Neural progenitor cell (in vitro differentiated cells): Measurements from ENCODE around the gene PRRG1. TPM values are rescaled to one million over a fixed set of nuclear protein-coding genes. Genes with fewer than 3 reads are reported as not detected.

ENCODE experiments used
- DNase-seq: peaks from one replicate; pipeline ENCODE4 v3.0.0-alpha.2; 2016; ENCODE audit warnings: low spot score
- H2AFZ ChIP-seq: fragments of 200-600 bp; sonication (generic); replicated peaks from 2 replicates; pipeline ENCODE4 v1.6.1; 2016; ENCODE audit warnings: antibody characterized with exemption
- H3F3A ChIP-seq: fragments of 200-600 bp; sonication (generic); 2 replicates; pipeline ENCODE4 v1.6.1; 2016; ENCODE audit warnings: antibody characterized with exemption, low read depth
- H3K27ac ChIP-seq: fragments of 200-600 bp; sonication (generic); 2 replicates; pipeline ENCODE4 v1.5.1; 2016; ENCODE audit warnings: mild to moderate bottlenecking
- H3K27me3 ChIP-seq: fragments of 200-600 bp; sonication (generic); 2 replicates; pipeline ENCODE4 v1.6.1; 2016; ENCODE audit warnings: mild to moderate bottlenecking, moderate library complexity
- H3K36me3 ChIP-seq: fragments of 200-600 bp; sonication (generic); 2 replicates; pipeline ENCODE4 v1.5.1; 2016
- H3K4me1 ChIP-seq: fragments of 200-600 bp; sonication (generic); 2 replicates; pipeline ENCODE4 v1.6.1; 2016; ENCODE audit warnings: mixed run types
- H3K4me2 ChIP-seq: fragments of 200-600 bp; sonication (generic); 2 replicates; pipeline ENCODE4 v1.6.1; 2016
- H3K4me3 ChIP-seq: fragments of 200-600 bp; sonication (generic); 2 replicates; pipeline ENCODE4 v1.5.1; 2016
- H3K79me2 ChIP-seq: fragments of 200-600 bp; sonication (generic); 2 replicates; pipeline ENCODE4 v1.6.1; 2016; ENCODE audit warnings: low read depth
- H3K9ac ChIP-seq: fragments of 200-600 bp; sonication (generic); 2 replicates; pipeline ENCODE4 v1.6.1; 2016
- H3K9me3 ChIP-seq: fragments of 200-600 bp; sonication (generic); 2 replicates; pipeline ENCODE4 v1.5.1; 2016; ENCODE audit warnings: low read depth
- H4K20me1 ChIP-seq: fragments of 200-600 bp; sonication (generic); 2 replicates; pipeline ENCODE4 v1.6.1; 2016; ENCODE audit warnings: low read depth
- H3K27ac Mint-ChIP-seq: 3 replicates; pipeline ENCODE4 v1.8.0; 2021; ENCODE audit warnings: mixed read lengths
- H3K27me3 Mint-ChIP-seq: 2 replicates; pipeline ENCODE4 v1.8.0; 2022; ENCODE audit warnings: low read depth, mild to moderate bottlenecking, inconsistent platforms, moderate library complexity, mixed read lengths; ENCODE audit not compliant: insufficient read depth
- H3K36me3 Mint-ChIP-seq: 3 replicates; pipeline ENCODE4 v1.8.0; 2021; ENCODE audit warnings: mixed read lengths
- H3K4me1 Mint-ChIP-seq: 3 replicates; pipeline ENCODE4 v1.8.0; 2021; ENCODE audit warnings: mixed read lengths
- H3K4me3 Mint-ChIP-seq: 3 replicates; pipeline ENCODE4 v1.8.0; 2021; ENCODE audit warnings: mild to moderate bottlenecking, moderate library complexity, mixed read lengths
- H3K9me3 Mint-ChIP-seq: 3 replicates; pipeline ENCODE4 v1.8.0; 2020; ENCODE audit warnings: mixed read lengths
- CTCF ChIP-seq: fragments of 200-600 bp; sonication (generic); IDR thresholded peaks from 2 replicates; pipeline ENCODE4 v1.5.1; 2017; ENCODE audit warnings: antibody characterized with exemption, mild to moderate bottlenecking
- EZH2 ChIP-seq: fragments of 200-600 bp; sonication (generic); IDR thresholded peaks from 2 replicates; pipeline ENCODE4 v1.6.1; 2017; ENCODE audit warnings: antibody characterized with exemption, mild to moderate bottlenecking, moderate library complexity
- EZH2phosphoT487 ChIP-seq: fragments of 200-600 bp; sonication (generic); IDR thresholded peaks from 2 replicates; pipeline ENCODE4 v1.6.1; 2017; ENCODE audit warnings: antibody characterized with exemption
- total RNA-seq: library from RNA; depleted of rRNA; stranded (reverse); fragments of >200 nt; gene quantifications from 2 replicates; pipeline ENCODE4 v1.2.3, GENCODE V29; 2015; ENCODE audit warnings: low replicate concordance

The PRRG1 gene
- total RNA-seq, 1 donor from 2014 or later: 8.7 TPM

DNA sequence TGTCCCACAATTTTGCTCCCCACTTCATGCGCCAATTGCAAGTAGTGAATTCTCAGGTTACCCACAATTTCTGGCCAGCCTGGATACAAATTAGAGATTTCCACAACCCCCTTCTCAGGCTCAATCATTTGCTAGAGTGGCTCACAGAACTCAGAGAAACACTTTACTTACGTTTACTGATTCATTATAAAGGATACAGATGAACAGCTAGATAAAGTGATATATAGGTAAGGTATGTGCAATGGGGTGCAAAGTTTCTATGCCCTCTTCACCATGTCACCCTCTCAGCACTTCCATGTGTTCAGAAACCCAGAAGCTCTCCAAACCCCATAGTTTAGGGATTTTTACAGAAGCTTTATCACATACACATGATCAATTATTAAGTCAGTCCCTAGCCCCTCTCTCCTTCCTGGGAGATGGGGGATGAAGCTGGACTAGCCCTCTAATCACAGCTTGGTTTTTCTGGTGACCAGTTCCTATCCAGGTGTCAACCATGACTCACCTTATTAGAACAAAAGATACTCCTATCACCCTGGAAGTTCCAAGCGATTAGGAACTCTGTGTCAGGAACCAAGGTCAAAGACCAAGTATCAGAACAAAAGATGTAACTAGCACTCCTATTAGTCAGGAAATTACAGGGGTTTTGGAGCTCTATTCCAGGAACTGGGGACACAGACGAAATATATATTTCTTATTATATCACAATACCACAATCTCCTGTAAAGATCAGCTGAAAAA is 33.5 kb upstream of the PRRG1 start:
- H3K27me3 ChIP-seq: no peaks in the 10 kb centered on the region
- H3K27ac ChIP-seq: no peak overlapping the region
- H4K20me1 ChIP-seq: no peaks in the 10 kb centered on the region
- H3K4me3 ChIP-seq: no peak overlapping the region
- no peak overlapping the region for H3K4me2 ChIP-seq
- Mint-ChIP-seq H3K4me3 (no peak overlapping the region), H3K9me3 (no peaks in the 10 kb centered on the region), H3K4me1 (no peaks in the 10 kb centered on the region), H3K27me3 (peaks cover 2% of the 10 kb centered on the region), H3K36me3 (no peaks in the 10 kb centered on the region), H3K27ac (no peak overlapping the region)
- no peak for TF ChIP-seq EZH2
- no peak for TF ChIP-seq CTCF
- no peak for TF ChIP-seq EZH2phosphoT487
- H3K9ac ChIP-seq: no peak overlapping the region
- DNase-seq: no peak
- H3K4me1 ChIP-seq: no peaks in the 10 kb centered on the region
- H2AFZ ChIP-seq: no peak overlapping the region
- no peaks in the 10 kb centered on the region for H3K79me2 ChIP-seq
- H3K36me3 ChIP-seq: no peaks in the 10 kb centered on the region
- no peaks in the 10 kb centered on the region for H3F3A ChIP-seq
- no peaks in the 10 kb centered on the region for H3K9me3 ChIP-seq

GRCh38 chrX:37320541-37321203 is 28.5 kb upstream of the PRRG1 start:
- Mint-ChIP-seq H3K9me3 (no peaks in the 10 kb centered on the region), H3K4me1 (no peaks in the 10 kb centered on the region), H3K27me3 (no peaks in the 10 kb centered on the region), H3K4me3 (no peak overlapping the region), H3K36me3 (no peaks in the 10 kb centered on the region), H3K27ac (no peak overlapping the region)
- no peaks in the 10 kb centered on the region for H3F3A ChIP-seq
- H3K4me1 ChIP-seq: no peaks in the 10 kb centered on the region
- no peak overlapping the region for H3K4me2 ChIP-seq
- H2AFZ ChIP-seq: no peak overlapping the region
- no peaks in the 10 kb centered on the region for H3K79me2 ChIP-seq
- TF ChIP-seq EZH2phosphoT487: no peak
- TF ChIP-seq CTCF: no peak
- no peak for TF ChIP-seq EZH2
- no peaks in the 10 kb centered on the region for H3K27me3 ChIP-seq
- no peak for DNase-seq
- no peaks in the 10 kb centered on the region for H3K9me3 ChIP-seq
- no peak overlapping the region for H3K4me3 ChIP-seq
- no peaks in the 10 kb centered on the region for H3K36me3 ChIP-seq
- no peak overlapping the region for H3K9ac ChIP-seq
- H3K27ac ChIP-seq: no peak overlapping the region
- H4K20me1 ChIP-seq: no peaks in the 10 kb centered on the region

DNA sequence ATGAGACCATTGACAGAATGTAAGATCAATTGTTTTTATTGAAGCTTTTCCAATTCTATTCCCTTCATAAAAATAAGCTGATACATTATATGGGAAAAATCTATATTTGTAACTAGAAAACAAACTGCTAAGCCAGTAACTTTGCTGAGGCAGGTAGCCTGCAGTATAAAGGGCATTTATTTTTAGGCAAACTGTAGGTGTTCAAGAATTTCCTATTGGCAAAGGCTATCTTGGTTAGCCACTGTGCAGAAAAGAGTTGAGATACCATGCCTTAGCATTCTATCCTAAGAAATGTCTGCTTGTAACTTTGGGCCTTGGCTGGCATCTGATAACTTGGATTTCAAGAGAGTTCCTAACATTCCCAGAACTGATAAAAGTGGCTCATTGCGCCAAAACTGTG is 18.5 kb upstream of the PRRG1 start:
- Histone ChIP-seq H3K27ac (no peak overlapping the region), H3K36me3 (no peaks in the 10 kb centered on the region), H3K27me3 (no peaks in the 10 kb centered on the region), H3K9me3 (no peaks in the 10 kb centered on the region), H3K9ac (no peak overlapping the region), H3F3A (no peaks in the 10 kb centered on the region), H3K79me2 (no peaks in the 10 kb centered on the region), H3K4me2 (no peak overlapping the region), H3K4me1 (no peaks in the 10 kb centered on the region), H3K4me3 (no peak overlapping the region), H2AFZ (no peak overlapping the region), H4K20me1 (no peaks in the 10 kb centered on the region)
- H3K27ac Mint-ChIP-seq: no peak overlapping the region
- H3K4me3 Mint-ChIP-seq: no peak overlapping the region
- H3K36me3 Mint-ChIP-seq: no peaks in the 10 kb centered on the region
- no peaks in the 10 kb centered on the region for H3K9me3 Mint-ChIP-seq
- TF ChIP-seq EZH2 (no peak), EZH2phosphoT487 (no peak)
- DNase-seq: no peak
- no peaks in the 10 kb centered on the region for H3K27me3 Mint-ChIP-seq
- no peaks in the 10 kb centered on the region for H3K4me1 Mint-ChIP-seq

DNA sequence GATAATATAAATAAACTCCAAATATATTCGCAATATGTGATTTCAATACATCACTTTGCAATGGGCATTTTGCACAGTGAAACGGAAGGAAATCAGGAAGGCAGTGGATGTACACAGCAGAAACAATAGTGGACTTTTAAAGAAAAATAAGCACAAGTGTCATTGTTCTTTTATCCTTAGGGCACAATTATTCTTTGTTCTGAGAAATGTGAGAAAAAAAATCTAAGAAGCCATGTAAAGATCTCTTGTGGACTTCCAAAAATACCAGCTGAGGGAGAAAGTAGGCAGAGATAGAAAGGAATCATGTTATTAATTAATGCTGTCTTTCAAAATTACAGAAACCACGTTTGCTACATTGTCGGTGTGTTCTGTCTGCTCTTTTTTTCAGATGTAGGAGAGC is 17.6 kb upstream of the PRRG1 start:
- Mint-ChIP-seq H3K9me3 (no peaks in the 10 kb centered on the region), H3K36me3 (no peaks in the 10 kb centered on the region), H3K4me3 (no peak overlapping the region), H3K27ac (no peak overlapping the region), H3K4me1 (no peaks in the 10 kb centered on the region), H3K27me3 (no peaks in the 10 kb centered on the region)
- H3K4me2 ChIP-seq: no peak overlapping the region
- no peak overlapping the region for H3K4me3 ChIP-seq
- H3K4me1 ChIP-seq: no peaks in the 10 kb centered on the region
- H3F3A ChIP-seq: no peaks in the 10 kb centered on the region
- H4K20me1 ChIP-seq: no peaks in the 10 kb centered on the region
- TF ChIP-seq CTCF: no peak
- TF ChIP-seq EZH2: no peak
- TF ChIP-seq EZH2phosphoT487: no peak
- no peak overlapping the region for H2AFZ ChIP-seq
- H3K27me3 ChIP-seq: no peaks in the 10 kb centered on the region
- no peak overlapping the region for H3K9ac ChIP-seq
- H3K36me3 ChIP-seq: no peaks in the 10 kb centered on the region
- H3K27ac ChIP-seq: no peak overlapping the region
- H3K79me2 ChIP-seq: no peaks in the 10 kb centered on the region
- no peak for DNase-seq
- H3K9me3 ChIP-seq: no peaks in the 10 kb centered on the region
